HEK293 (cell line): ENCODE measurements around the gene TFR2.

ENCODE experiments used
- CTCF ChIA-PET: fragments of 350-600 bp; formaldehyde crosslinking; extraction: SDS; loops from one replicate; lab custom pipeline; 2021; ENCODE audit warnings: antibody characterized with exemption; lab: Yijun Ruan, JAX
- POLR2A ChIA-PET: fragments of 300-600 bp; formaldehyde crosslinking; extraction: SDS; loops from one replicate; lab custom pipeline; 2020; ENCODE audit warnings: antibody characterized with exemption, inconsistent platforms; lab: Yijun Ruan, JAX
- H3K27ac ChIP-seq: fragments of 200-500 bp; sonication (Bioruptor generic); 2 replicates; pipeline ENCODE4 v1.5.1; 2014; ENCODE audit warnings: low read depth, low read length, control low read depth, inconsistent platforms; ENCODE audit errors: extremely low read depth
- H3K36me3 ChIP-seq, 2 experiments: fragments of 200-500 bp in 1 of 2; sonication (Bioruptor generic) in 1 of 2; 1 replicate in 1 of 2; 2 replicates in 1 of 2; pipeline ENCODE4 v1.5.1; 2014 to 2017; ENCODE audit warnings: inconsistent platforms in 2 of 2, low read length in 2 of 2; ENCODE audit not compliant: control insufficient read depth in 2 of 2, insufficient read depth in 1 of 2
- H3K4me1 ChIP-seq: fragments of 200-500 bp; sonication (Bioruptor generic); 2 replicates; pipeline ENCODE4 v1.5.1; 2014; ENCODE audit warnings: mild to moderate bottlenecking, low read length, inconsistent platforms; ENCODE audit not compliant: control insufficient read depth, insufficient read depth
- H3K4me3 ChIP-seq: 2 replicates; pipeline ENCODE4 v1.5.1; 2011; ENCODE audit warnings: low read depth, mild to moderate bottlenecking, control low read depth, low read length, moderate library complexity
- H3K9me3 ChIP-seq: fragments of 200-500 bp; sonication (Bioruptor generic); 2 replicates; pipeline ENCODE4 v1.5.1; 2014; ENCODE audit warnings: low read depth, low read length, inconsistent platforms; ENCODE audit not compliant: control insufficient read depth, insufficient read depth
- BCL11B ChIP-seq: fragments of 450-650 bp; formaldehyde crosslinking; IDR thresholded peaks from 2 replicates; pipeline ENCODE4 v1.5.1; 2016; ENCODE audit warnings: low read depth, missing biosample characterization, missing genetic modification characterization
- EGR2 ChIP-seq: fragments of 450-650 bp; formaldehyde crosslinking; IDR thresholded peaks from 2 replicates; pipeline ENCODE4 v1.5.1; 2016; ENCODE audit warnings: low read depth, missing biosample characterization, missing genetic modification characterization
- FEZF1 ChIP-seq: fragments of 450-650 bp; formaldehyde crosslinking; IDR thresholded peaks from 2 replicates; pipeline ENCODE4 v1.5.1; 2016; ENCODE audit warnings: missing biosample characterization, missing genetic modification characterization
- SETDB1 ChIP-seq: IDR thresholded peaks from one replicate; pipeline ENCODE4 v1.6.1; 2017; ENCODE audit warnings: mild to moderate bottlenecking, low read length, moderate library complexity, mixed read lengths; ENCODE audit not compliant: insufficient read length
- YY2 ChIP-seq: fragments of 450-650 bp; formaldehyde crosslinking; IDR thresholded peaks from 2 replicates; pipeline ENCODE4 v1.5.1; 2016; ENCODE audit warnings: missing biosample characterization, missing genetic modification characterization
- ZBTB21 ChIP-seq: fragments of 450-650 bp; formaldehyde crosslinking; IDR thresholded peaks from 2 replicates; pipeline ENCODE4 v1.5.1; 2017; ENCODE audit warnings: missing biosample characterization, missing genetic modification characterization
- ZBTB6 ChIP-seq: fragments of 450-650 bp; formaldehyde crosslinking; IDR thresholded peaks from 2 replicates; pipeline ENCODE4 v1.5.1; 2017; ENCODE audit warnings: missing biosample characterization, missing genetic modification characterization
- ZFHX2 ChIP-seq: fragments of 450-650 bp; formaldehyde crosslinking; conservative IDR thresholded peaks from 2 replicates; pipeline ENCODE4 v1.5.1; 2016; ENCODE audit warnings: missing biosample characterization, missing genetic modification characterization
- ZNF138 ChIP-seq: fragments of 450-650 bp; formaldehyde crosslinking; IDR thresholded peaks from 2 replicates; pipeline ENCODE4 v1.5.1; 2016; ENCODE audit warnings: missing biosample characterization, missing genetic modification characterization, borderline replicate concordance
- ZNF140 ChIP-seq: fragments of 450-650 bp; formaldehyde crosslinking; IDR thresholded peaks from 2 replicates; pipeline ENCODE4 v1.5.1; 2016; ENCODE audit warnings: missing biosample characterization, missing genetic modification characterization
- ZNF169 ChIP-seq: fragments of 450-650 bp; formaldehyde crosslinking; IDR thresholded peaks from 2 replicates; pipeline ENCODE4 v1.5.1; 2016; ENCODE audit warnings: missing biosample characterization, missing genetic modification characterization
- ZNF175 ChIP-seq: fragments of 450-650 bp; formaldehyde crosslinking; IDR thresholded peaks from 2 replicates; pipeline ENCODE4 v1.5.1; 2016; ENCODE audit warnings: missing biosample characterization, missing genetic modification characterization
- ZNF2 ChIP-seq: fragments of 450-650 bp; formaldehyde crosslinking; IDR thresholded peaks from 2 replicates; pipeline ENCODE4 v1.5.1; 2016; ENCODE audit warnings: missing biosample characterization, missing genetic modification characterization
- ZNF211 ChIP-seq: fragments of 450-650 bp; formaldehyde crosslinking; IDR thresholded peaks from 2 replicates; pipeline ENCODE4 v1.5.1; 2016; ENCODE audit warnings: low read depth, missing biosample characterization, missing genetic modification characterization
- ZNF398 ChIP-seq: fragments of 450-650 bp; formaldehyde crosslinking; IDR thresholded peaks from 2 replicates; pipeline ENCODE4 v1.5.1; 2017; ENCODE audit warnings: missing biosample characterization, missing genetic modification characterization
- ZNF48 ChIP-seq: fragments of 450-650 bp; formaldehyde crosslinking; IDR thresholded peaks from 2 replicates; pipeline ENCODE4 v1.5.1; 2016; ENCODE audit warnings: missing biosample characterization, missing genetic modification characterization
- ZNF501 ChIP-seq: fragments of 450-650 bp; formaldehyde crosslinking; IDR thresholded peaks from 2 replicates; pipeline ENCODE4 v1.5.1; 2016; ENCODE audit warnings: missing biosample characterization, missing genetic modification characterization
- ZNF510 ChIP-seq: fragments of 450-650 bp; formaldehyde crosslinking; IDR thresholded peaks from 2 replicates; pipeline ENCODE4 v1.5.1; 2018; ENCODE audit warnings: mild to moderate bottlenecking, missing genetic modification characterization, missing biosample characterization; ENCODE audit not compliant: insufficient replicate concordance
- ZNF600 ChIP-seq: fragments of 450-650 bp; formaldehyde crosslinking; IDR thresholded peaks from 2 replicates; pipeline ENCODE4 v1.5.1; 2016; ENCODE audit warnings: missing biosample characterization, missing genetic modification characterization
- ZNF610 ChIP-seq: fragments of 450-650 bp; formaldehyde crosslinking; IDR thresholded peaks from 2 replicates; pipeline ENCODE4 v1.5.1; 2016; ENCODE audit warnings: missing biosample characterization, missing genetic modification characterization, borderline replicate concordance
- ZNF623 ChIP-seq: fragments of 450-650 bp; formaldehyde crosslinking; IDR thresholded peaks from 2 replicates; pipeline ENCODE4 v1.5.1; 2016; ENCODE audit warnings: missing biosample characterization, missing genetic modification characterization
- ZNF629 ChIP-seq: fragments of 450-650 bp; formaldehyde crosslinking; IDR thresholded peaks from 2 replicates; pipeline ENCODE4 v1.5.1; 2017; ENCODE audit warnings: missing biosample characterization, missing genetic modification characterization
- ZNF660 ChIP-seq: fragments of 450-650 bp; IDR thresholded peaks from 2 replicates; pipeline ENCODE4 v1.5.1; 2018; ENCODE audit warnings: missing biosample characterization, mild to moderate bottlenecking, missing genetic modification characterization
- ZNF707 ChIP-seq: fragments of 450-650 bp; formaldehyde crosslinking; IDR thresholded peaks from 2 replicates; pipeline ENCODE4 v1.5.1; 2016; ENCODE audit warnings: missing biosample characterization, missing genetic modification characterization
- ZNF830 ChIP-seq: fragments of 450-650 bp; IDR thresholded peaks from 2 replicates; pipeline ENCODE4 v1.5.0; 2018; ENCODE audit warnings: missing biosample characterization, missing genetic modification characterization, low read depth, mild to moderate bottlenecking, moderate library complexity
- TF ChIP-seq, protein P1 (sequence below): fragments of 450-650 bp; formaldehyde crosslinking; optimal IDR thresholded peaks from 2 replicates; pipeline ENCODE3; 2016; ENCODE audit warnings: missing biosample characterization, mild to moderate bottlenecking, missing genetic modification characterization

Gene TFR2

GRCh38 chr7:100642534-100642907, 1.2 kb upstream of the TFR2 start (continued):
- TF ChIP-seq ZNF623 (tag by site-specific recombination), result no peak
- no peak for TF ChIP-seq ZNF175
- no peak for TF ChIP-seq ZNF169 (tag by site-specific recombination)
- TF ChIP-seq ZNF140, result no peak
- no peak for TF ChIP-seq ZNF629
- TF ChIP-seq FEZF1 (tag by site-specific recombination), result no peak
- TF ChIP-seq ZNF48 (tag by site-specific recombination), result no peak
- TF ChIP-seq ZBTB21 (tag by site-specific recombination), result no peak
- no peak for TF ChIP-seq ZNF510 (tag by site-specific recombination)
- no peak for TF ChIP-seq ZNF211 (tag by site-specific recombination)
- TF ChIP-seq ZNF138 (tag by site-specific recombination), result no peak
- peak; percentile 89 for TF ChIP-seq ZFHX2
- no peak for TF ChIP-seq ZBTB6
- TF ChIP-seq ZNF600 (tag by site-specific recombination), result no peak
- TF ChIP-seq ZNF830 (tag by site-specific recombination), result no peak
- peak; percentile 91 for TF ChIP-seq EGR2 (tag by site-specific recombination)
- no peak for TF ChIP-seq ZNF660 (tag by site-specific recombination)

GRCh38 chr7:100641860-100642533, 645 bp upstream of the TFR2 start:
- POLR2A ChIA-PET, result no interaction called here
- Histone ChIP-seq H3K9me3 (no peaks in the 10 kb centered on the region), H3K36me3 (no peaks in the 10 kb centered on the region), H3K4me3 (no peak overlapping the region), H3K27ac (no peak overlapping the region), H3K4me1 (no peaks in the 10 kb centered on the region)
- no peak for TF ChIP-seq ZNF610 (tag by site-specific recombination)
- TF ChIP-seq, protein P1, sequence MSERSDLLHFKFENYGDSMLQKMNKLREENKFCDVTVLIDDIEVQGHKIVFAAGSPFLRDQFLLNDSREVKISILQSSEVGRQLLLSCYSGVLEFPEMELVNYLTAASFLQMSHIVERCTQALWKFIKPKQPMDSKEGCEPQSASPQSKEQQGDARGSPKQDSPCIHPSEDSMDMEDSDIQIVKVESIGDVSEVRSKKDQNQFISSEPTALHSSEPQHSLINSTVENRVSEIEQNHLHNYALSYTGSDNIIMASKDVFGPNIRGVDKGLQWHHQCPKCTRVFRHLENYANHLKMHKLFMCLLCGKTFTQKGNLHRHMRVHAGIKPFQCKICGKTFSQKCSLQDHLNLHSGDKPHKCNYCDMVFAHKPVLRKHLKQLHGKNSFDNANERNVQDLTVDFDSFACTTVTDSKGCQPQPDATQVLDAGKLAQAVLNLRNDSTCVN (tag by site-specific recombination), result no peak
- TF ChIP-seq YY2 (tag by site-specific recombination), result no peak
- no peak for TF ChIP-seq ZNF707 (tag by site-specific recombination)
- TF ChIP-seq SETDB1, result no peak
- no peak for TF ChIP-seq ZNF2 (tag by site-specific recombination)
- TF ChIP-seq ZNF398 (tag by site-specific recombination), result no peak
- TF ChIP-seq BCL11B (tag by site-specific recombination), result no peak
- no peak for TF ChIP-seq ZNF501 (tag by site-specific recombination)
- no peak for TF ChIP-seq EGR2 (tag by site-specific recombination)
- CTCF ChIA-PET, result interaction anchor here (0.8 kb wide), 1 partner anchor 12 kb away, joined by 3 read pairs; no protein-coding TSS in a partner anchor
